ENCODE measurements around the gene TPPP3. TPM values are rescaled to one million over a fixed set of nuclear protein-coding genes. Genes with fewer than 3 reads are reported as not detected.

TPPP3 gene
- total and polyA plus RNA-seq, 8 donors, result 79.2 to 403 (median 335) TPM

DNA sequence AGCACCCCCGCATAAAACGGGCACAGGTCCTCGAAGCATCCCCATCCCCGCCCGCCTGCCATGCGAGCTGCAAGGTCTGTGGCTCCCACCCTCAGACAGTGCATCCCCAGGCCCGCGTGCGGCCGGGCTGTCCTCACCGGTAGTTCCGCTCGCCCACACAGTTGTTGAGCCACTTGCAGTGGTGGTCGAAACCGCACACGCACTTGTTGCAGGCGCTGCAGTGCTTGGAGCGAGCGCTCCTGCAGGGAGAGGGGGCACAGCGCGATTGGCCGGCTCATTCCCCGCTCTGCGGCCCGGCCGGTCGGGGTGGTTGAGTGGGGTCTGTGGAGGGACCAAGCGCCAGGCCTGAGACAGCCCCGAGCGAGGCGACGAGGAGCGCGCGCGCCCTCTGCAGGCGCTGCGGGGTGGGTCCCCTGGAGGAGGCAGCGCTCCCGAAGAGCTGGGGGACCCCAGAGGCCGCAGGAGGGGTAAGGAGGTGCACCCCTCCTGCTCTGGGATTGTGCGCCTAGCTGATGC, 6.0 kb upstream of the TPPP3 start:
- peak; percentile 63 for ATAC-seq
- Histone ChIP-seq H3K4me1 (peaks cover 33 to 48% of the 10 kb centered on the region in 2 donors), H3K4me3 (no peak overlapping the region), H3K27ac (no peak overlapping the region), H3K36me3 (no peaks in the 10 kb centered on the region), H3K27me3 (peaks cover 0 to 22% of the 10 kb centered on the region in 2 donors), H3K9me3 (no peaks in the 10 kb centered on the region)
- intact Hi-C loops (cut with DNase I), result no loop called here
- TF ChIP-seq CTCF (IDR thresholded peaks at IDR 0.05), result peak; percentile 77 to 79
- peak in 2 of 4 donors; percentile 79 to 90 for DNase-seq

DNA sequence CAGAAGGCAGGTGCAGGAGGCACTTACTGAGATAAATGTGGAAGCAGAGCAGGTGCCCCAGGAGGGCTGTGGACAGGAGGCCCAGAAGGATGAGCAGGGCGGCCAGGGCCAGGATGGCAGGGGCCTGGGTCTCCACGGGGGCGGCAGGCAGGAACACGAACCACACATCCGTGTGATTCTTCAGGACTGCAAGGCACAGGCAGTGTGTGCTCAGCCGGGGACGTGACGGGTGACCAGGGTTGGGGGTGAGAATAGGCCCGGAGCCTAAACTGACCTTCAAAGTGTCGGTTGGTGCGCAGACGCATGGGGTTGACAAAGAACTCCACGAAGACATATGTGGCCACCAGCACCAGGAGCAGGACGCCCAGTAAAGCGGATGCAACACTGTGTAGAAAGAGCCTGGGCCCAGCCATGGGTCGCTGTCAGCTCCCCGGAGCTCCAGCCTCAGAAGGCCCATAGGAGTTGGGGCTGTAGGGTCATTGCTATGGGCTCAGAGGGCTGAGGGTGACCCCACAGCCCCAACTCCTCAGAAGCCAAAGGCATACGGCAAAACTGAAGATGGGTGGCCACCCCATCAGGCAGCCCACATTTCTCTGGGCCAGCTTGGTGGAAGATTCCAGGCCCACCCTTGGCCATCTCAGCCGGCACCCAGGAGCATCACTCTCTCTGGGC, 5.4 kb upstream of the TPPP3 start:
- intact Hi-C loops (cut with DNase I), result no loop called here

DNA sequence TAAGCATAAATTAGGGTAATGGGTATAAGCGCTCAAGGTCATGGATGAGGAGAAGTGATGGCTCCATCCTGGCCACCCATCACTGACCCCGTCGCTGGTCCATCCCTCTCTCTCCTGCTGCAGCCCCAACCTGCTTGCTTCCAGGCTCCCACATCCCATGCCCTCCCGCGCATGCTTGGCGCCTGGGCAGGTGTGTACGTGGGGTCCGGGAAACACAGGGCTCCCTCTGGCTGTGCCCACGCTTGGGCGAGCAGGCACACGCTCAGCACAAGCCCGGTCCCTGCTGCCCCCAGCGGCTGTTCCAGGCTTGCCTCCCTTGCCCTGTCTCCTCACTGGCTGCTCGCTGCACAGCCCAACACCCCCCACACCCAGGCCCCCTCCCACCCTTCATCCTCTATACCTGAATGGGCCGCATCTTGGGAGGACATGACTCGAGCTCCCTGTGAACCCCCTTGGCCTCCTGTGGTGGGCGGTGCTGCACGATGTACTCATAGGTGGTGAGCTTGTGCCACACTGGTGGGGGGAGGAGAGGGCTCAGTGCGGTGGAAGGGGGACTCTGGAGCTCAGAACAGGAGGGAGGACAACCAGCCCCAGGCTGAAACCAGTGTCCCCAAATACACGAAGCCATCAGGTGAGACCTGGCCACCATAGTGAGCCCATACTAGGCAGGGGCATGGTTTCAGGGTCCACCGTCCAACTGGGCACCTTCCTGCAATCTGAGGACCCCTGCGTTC, 4.7 kb upstream of the TPPP3 start:
- Histone ChIP-seq H3K4me3 (no peak overlapping the region), H3K36me3 (no peaks in the 10 kb centered on the region), H3K9me3 (no peaks in the 10 kb centered on the region), H3K4me1 (peaks cover 30 to 51% of the 10 kb centered on the region in 2 donors), H3K27ac (no peak overlapping the region), H3K27me3 (peaks cover 0 to 35% of the 10 kb centered on the region in 2 donors)
- ATAC-seq, result no peak
- DNase-seq, result no peak
- no peak for TF ChIP-seq CTCF (IDR thresholded peaks at IDR 0.05)
- intact Hi-C loops (cut with DNase I), result no loop called here

More for the DNA sequence above, 5.4 kb upstream of the TPPP3 start:
- Histone ChIP-seq H3K9me3 (no peaks in the 10 kb centered on the region), H3K27ac (no peak overlapping the region), H3K4me1 (peaks cover 28 to 48% of the 10 kb centered on the region in 2 donors), H3K27me3 (peaks cover 0 to 28% of the 10 kb centered on the region in 2 donors), H3K36me3 (no peaks in the 10 kb centered on the region), H3K4me3 (no peak overlapping the region)
- ATAC-seq (no peak), DNase-seq (peak in 1 of 4 donors; percentile 67)
- TF ChIP-seq CTCF (IDR thresholded peaks at IDR 0.05), result no peak

GRCh38 chr16:67397036-67397801, 3.9 kb upstream of the TPPP3 start:
- DNase-seq (no peak), ATAC-seq (no peak)
- peak overlapping the region; percentile 45 to 54 for H3K27ac ChIP-seq
- TF ChIP-seq CTCF (IDR thresholded peaks at IDR 0.05), result no peak
- no peak overlapping the region for H3K4me3 ChIP-seq
- H3K9me3 ChIP-seq, result no peaks in the 10 kb centered on the region
- H3K36me3 ChIP-seq, result no peaks in the 10 kb centered on the region
- peaks cover 34 to 58% of the 10 kb centered on the region in 2 donors for H3K4me1 ChIP-seq
- intact Hi-C loops (cut with DNase I), result no loop called here
- peaks cover 0 to 43% of the 10 kb centered on the region in 2 donors for H3K27me3 ChIP-seq
